PC-9 (cell line): ENCODE measurements around the gene RALGPS2. TPM values are rescaled to one million over a fixed set of nuclear protein-coding genes. Genes with fewer than 3 reads are reported as not detected.

Source experiments
- BruUV-seq: library from RNA; stranded (reverse); fragments of 400-500 nt; replicated peaks from 2 replicates; lab custom pipeline; 2021; lab: Mats Ljungman, UMichigan
- CTCF ChIA-PET: fragments of 300-600 bp; sonication (Branson Sonifier 250); formaldehyde crosslinking; loops from one replicate; lab custom pipeline; 2022; ENCODE audit warnings: antibody characterized with exemption; lab: Charles Lee
- POLR2A ChIA-PET: fragments of 300-600 bp; sonication (Branson Sonifier 250); formaldehyde crosslinking; loops from one replicate; lab custom pipeline; 2022; ENCODE audit warnings: antibody characterized with exemption; ENCODE audit not compliant: unreplicated experiment; lab: Charles Lee
- DNase-seq, 2 experiments: peaks; one replicate each; pipeline versions ENCODE4 v3.0.0 to v3.0.0-alpha.2; 2015 to 2022; ENCODE audit warnings: mixed read lengths in 1 of 2
- H2AFZ ChIP-seq: fragments of 200-600 bp; sonication (generic); 2 replicates; pipeline ENCODE4 v1.8.1; 2017; ENCODE audit warnings: antibody characterized with exemption
- H3F3A ChIP-seq: fragments of 200-600 bp; sonication (generic); 2 replicates; pipeline ENCODE4 v1.8.1; 2017; ENCODE audit warnings: antibody characterized with exemption, mild to moderate bottlenecking, low read depth; ENCODE audit not compliant: insufficient read depth
- H3K27ac ChIP-seq: fragments of 200-600 bp; sonication (generic); 2 replicates; pipeline ENCODE4 v1.6.1; 2016; ENCODE audit warnings: mixed run types
- H3K27me3 ChIP-seq: fragments of 200-600 bp; sonication (generic); 2 replicates; pipeline ENCODE4 v1.6.1; 2016; ENCODE audit warnings: low read depth, mixed run types; ENCODE audit not compliant: insufficient read depth
- H3K36me3 ChIP-seq: fragments of 200-600 bp; sonication (generic); 2 replicates; pipeline ENCODE4 v1.6.1; 2016; ENCODE audit warnings: low read depth, mixed run types
- H3K4me1 ChIP-seq: fragments of 200-600 bp; sonication (generic); replicated peaks from 2 replicates; pipeline ENCODE4 v1.6.1; 2016; ENCODE audit warnings: mixed run types; ENCODE audit not compliant: insufficient read depth
- H3K4me2 ChIP-seq: fragments of 200-600 bp; sonication (generic); 2 replicates; pipeline ENCODE4 v1.6.1; 2017; ENCODE audit warnings: mixed run types
- H3K4me3 ChIP-seq: fragments of 200-600 bp; sonication (generic); 2 replicates; pipeline ENCODE4 v1.6.1; 2016; ENCODE audit warnings: mixed run types
- H3K79me2 ChIP-seq: fragments of 200-600 bp; sonication (generic); 2 replicates; pipeline ENCODE4 v1.6.1; 2017; ENCODE audit warnings: low read depth, mixed run types
- H3K9me2 ChIP-seq: fragments of 200-600 bp; sonication (generic); 2 replicates; pipeline ENCODE4 v1.8.1; 2017; ENCODE audit warnings: mild to moderate bottlenecking; ENCODE audit not compliant: insufficient read depth
- H3K9me3 ChIP-seq: fragments of 200-600 bp; sonication (generic); 2 replicates; pipeline ENCODE4 v1.8.1; 2016; ENCODE audit warnings: low read depth; ENCODE audit not compliant: insufficient read depth
- H4K20me1 ChIP-seq: fragments of 200-600 bp; sonication (generic); 2 replicates; pipeline ENCODE4 v1.8.1; 2017; ENCODE audit not compliant: insufficient read depth
- EZH2 ChIP-seq: fragments of 200-600 bp; sonication (generic); IDR thresholded peaks from 2 replicates; pipeline ENCODE4 v1.8.0; 2017; ENCODE audit warnings: antibody characterized with exemption, low read depth
- intact Hi-C: fragments of 100-400 bp; cut with micrococcal nuclease; formaldehyde crosslinking; loops from one replicate; pipeline ENCODE4 v1.10.0; 2022; ENCODE audit not compliant: unreplicated experiment
- total RNA-seq: library from RNA; stranded (reverse); gene quantifications from 2 replicates; pipeline ENCODE4 v1.2.3, GENCODE V29; 2021
- TF ChIP-seq, protein P1 (sequence below): fragments of 200-600 bp; sonication (generic); conservative IDR thresholded peaks from 2 replicates; pipeline ENCODE4 v1.6.1; 2017; ENCODE audit warnings: mixed run types, antibody characterized with exemption, mild to moderate bottlenecking, moderate library complexity

Gene RALGPS2
- total RNA-seq, 1 experiment from 2014 or later, result 62.4 TPM

DNA sequence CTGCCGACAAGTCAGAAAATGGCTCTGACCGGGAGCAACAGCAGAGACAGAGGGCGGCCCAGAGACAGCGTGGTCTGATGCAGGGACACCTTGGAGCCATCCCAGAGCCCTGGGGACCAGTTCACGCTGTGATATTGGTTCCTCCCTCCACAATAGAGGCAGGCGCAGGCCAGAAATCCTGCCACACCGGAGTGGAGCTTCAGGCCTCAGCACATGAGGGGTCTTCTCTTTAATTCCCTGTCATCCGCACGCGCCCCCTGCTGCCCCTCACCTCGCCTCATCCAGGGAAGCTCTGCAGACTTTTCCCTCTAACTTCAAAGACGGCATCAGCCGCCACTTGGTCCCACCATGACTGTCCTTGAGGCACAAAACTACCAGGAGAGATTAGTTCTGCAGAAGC is 221.4 kb downstream of the RALGPS2 start:
- Histone ChIP-seq H3K4me3 (no peak overlapping the region), H3K4me2 (no peak overlapping the region), H3K36me3 (no peaks in the 10 kb centered on the region), H2AFZ (no peak overlapping the region), H3K27ac (no peak overlapping the region), H4K20me1 (no peaks in the 10 kb centered on the region), H3K9me2 (no peaks in the 10 kb centered on the region), H3F3A (no peaks in the 10 kb centered on the region), H3K79me2 (no peaks in the 10 kb centered on the region), H3K9me3 (no peaks in the 10 kb centered on the region), H3K27me3 (no peaks in the 10 kb centered on the region), H3K4me1 (no peaks in the 10 kb centered on the region)
- intact Hi-C loops, result no loop called here
- BruUV-seq, result no TSS peak
- TF ChIP-seq EZH2, result no peak
- TF ChIP-seq, protein P1, sequence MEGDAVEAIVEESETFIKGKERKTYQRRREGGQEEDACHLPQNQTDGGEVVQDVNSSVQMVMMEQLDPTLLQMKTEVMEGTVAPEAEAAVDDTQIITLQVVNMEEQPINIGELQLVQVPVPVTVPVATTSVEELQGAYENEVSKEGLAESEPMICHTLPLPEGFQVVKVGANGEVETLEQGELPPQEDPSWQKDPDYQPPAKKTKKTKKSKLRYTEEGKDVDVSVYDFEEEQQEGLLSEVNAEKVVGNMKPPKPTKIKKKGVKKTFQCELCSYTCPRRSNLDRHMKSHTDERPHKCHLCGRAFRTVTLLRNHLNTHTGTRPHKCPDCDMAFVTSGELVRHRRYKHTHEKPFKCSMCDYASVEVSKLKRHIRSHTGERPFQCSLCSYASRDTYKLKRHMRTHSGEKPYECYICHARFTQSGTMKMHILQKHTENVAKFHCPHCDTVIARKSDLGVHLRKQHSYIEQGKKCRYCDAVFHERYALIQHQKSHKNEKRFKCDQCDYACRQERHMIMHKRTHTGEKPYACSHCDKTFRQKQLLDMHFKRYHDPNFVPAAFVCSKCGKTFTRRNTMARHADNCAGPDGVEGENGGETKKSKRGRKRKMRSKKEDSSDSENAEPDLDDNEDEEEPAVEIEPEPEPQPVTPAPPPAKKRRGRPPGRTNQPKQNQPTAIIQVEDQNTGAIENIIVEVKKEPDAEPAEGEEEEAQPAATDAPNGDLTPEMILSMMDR, result no peak
- DNase-seq, result no peak
- ChIA-PET CTCF (no interaction called here), POLR2A (no interaction called here)

DNA sequence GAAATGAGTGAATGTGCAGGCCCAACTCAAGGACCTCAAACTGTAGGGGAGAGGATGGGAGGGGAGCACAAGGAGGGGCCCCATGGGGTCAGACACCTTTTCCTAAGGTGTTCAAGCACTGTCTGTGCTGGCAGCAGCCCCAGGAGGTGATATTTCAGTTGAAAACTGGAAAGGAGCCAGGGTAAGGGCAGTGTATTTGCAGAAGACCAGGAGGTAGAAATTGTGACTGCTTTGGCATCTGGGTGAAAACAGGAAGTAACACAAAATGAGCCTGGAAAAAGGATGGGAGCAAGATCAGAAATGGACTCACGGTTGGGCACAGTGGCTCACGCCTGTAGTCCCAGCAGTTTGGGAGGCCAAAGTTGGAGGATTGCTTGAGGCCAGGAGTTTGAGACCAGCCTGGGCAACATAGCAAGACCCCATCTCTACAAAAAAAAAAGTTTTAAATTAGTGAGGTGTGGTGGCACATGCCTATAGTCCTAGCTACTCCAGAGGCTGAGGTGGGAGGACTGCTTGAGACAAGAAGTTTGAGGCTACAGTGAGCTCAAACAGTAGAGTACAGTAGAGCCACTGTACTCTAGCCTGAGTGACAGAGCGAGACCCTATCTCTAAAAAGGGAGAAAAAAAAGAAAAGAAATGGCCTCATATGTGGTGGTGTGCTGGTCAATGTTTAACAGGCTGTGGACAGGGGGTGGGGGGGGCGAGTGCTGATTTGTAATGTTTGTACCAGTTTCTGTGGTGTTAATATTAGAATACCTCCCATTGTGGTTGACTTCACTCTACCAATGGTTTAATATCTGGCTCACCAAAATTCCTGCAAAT is 222.0 kb downstream of the RALGPS2 start:
- Histone ChIP-seq H3K36me3 (no peaks in the 10 kb centered on the region), H3K27me3 (no peaks in the 10 kb centered on the region), H3K27ac (no peak overlapping the region), H3K4me2 (no peak overlapping the region), H2AFZ (no peak overlapping the region), H3K9me3 (no peaks in the 10 kb centered on the region), H3K9me2 (no peaks in the 10 kb centered on the region), H3F3A (no peaks in the 10 kb centered on the region), H4K20me1 (no peaks in the 10 kb centered on the region), H3K79me2 (no peaks in the 10 kb centered on the region), H3K4me3 (no peak overlapping the region), H3K4me1 (no peaks in the 10 kb centered on the region)
- ChIA-PET CTCF (no interaction called here), POLR2A (interaction anchor here (0.6 kb wide), 1 partner anchor 133 kb away, joined by 3 read pairs; no protein-coding TSS in a partner anchor)
- intact Hi-C loops, result no loop called here
- BruUV-seq, result no TSS peak
- no peak for DNase-seq
- TF ChIP-seq, protein P1, result no peak
- TF ChIP-seq EZH2, result no peak

DNA sequence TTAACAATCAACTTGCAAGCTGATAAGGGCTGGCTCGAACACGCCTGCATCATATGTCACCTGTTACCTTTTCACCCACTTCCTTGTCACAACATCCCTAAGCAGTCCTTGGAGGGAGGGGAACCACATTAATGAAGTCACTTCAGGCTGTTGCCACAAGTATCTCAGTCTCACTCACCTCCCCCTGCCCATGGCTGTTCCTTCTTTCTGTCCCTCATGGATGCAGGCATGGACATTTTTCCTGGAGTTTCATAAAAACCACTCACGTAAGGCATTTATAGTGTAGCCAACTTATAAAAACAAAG is 222.6 kb downstream of the RALGPS2 start:
- Histone ChIP-seq H3K36me3 (no peaks in the 10 kb centered on the region), H3K27ac (no peak overlapping the region), H3K4me3 (no peak overlapping the region), H4K20me1 (no peaks in the 10 kb centered on the region), H3K4me2 (no peak overlapping the region), H2AFZ (no peak overlapping the region), H3F3A (no peaks in the 10 kb centered on the region), H3K4me1 (no peaks in the 10 kb centered on the region), H3K79me2 (no peaks in the 10 kb centered on the region), H3K9me3 (no peaks in the 10 kb centered on the region), H3K9me2 (no peaks in the 10 kb centered on the region), H3K27me3 (no peaks in the 10 kb centered on the region)
- no peak for DNase-seq
- intact Hi-C loops, result no loop called here
- CTCF ChIA-PET, result no interaction called here
- no TSS peak for BruUV-seq
- POLR2A ChIA-PET, result interaction anchor here (0.6 kb wide), 1 partner anchor 133 kb away, joined by 3 read pairs; no protein-coding TSS in a partner anchor
- no peak for TF ChIP-seq EZH2
- TF ChIP-seq, protein P1, result no peak
